OCI-LY1 (cell line): Measurements from ENCODE around the gene MTF1.

Experiments used
- EZH2 ChIP-seq: fragments of 200-600 bp; sonication (generic), shearing (Covaris generic); IDR thresholded peaks from 2 replicates; pipeline ENCODE4 v1.8.0; 2017; ENCODE audit warnings: borderline replicate concordance, mixed run types, mild to moderate bottlenecking, antibody characterized with exemption, low read length, moderate library complexity, mixed read lengths
- TF ChIP-seq, protein P1 (sequence below): fragments of 200-600 bp; sonication (generic), shearing (Covaris generic); IDR thresholded peaks from 2 replicates; pipeline ENCODE4 v1.5.1; 2017; ENCODE audit warnings: mild to moderate bottlenecking, antibody characterized with exemption, low read length, moderate library complexity, mixed read lengths

DNA sequence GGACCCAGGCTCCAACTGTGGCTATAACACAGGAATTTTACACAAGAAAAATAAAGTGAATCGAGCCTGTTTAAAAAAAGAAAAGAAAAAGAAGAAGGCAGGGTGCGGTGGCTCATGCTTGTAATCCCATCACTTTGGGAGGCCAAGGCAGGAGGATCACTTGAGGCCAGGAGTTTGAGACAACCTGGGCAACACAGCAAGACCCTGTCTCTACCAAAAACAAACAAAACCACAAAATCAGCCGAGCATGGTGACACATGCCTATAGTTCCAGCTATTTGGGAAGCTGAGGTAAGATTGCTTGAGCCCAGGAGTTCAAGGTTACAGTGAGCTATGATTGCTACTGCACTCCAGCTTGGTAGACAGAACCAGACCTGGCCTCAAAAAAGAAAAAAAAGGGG, 17.7 kb downstream of the MTF1 start:
- TF ChIP-seq, protein P1, sequence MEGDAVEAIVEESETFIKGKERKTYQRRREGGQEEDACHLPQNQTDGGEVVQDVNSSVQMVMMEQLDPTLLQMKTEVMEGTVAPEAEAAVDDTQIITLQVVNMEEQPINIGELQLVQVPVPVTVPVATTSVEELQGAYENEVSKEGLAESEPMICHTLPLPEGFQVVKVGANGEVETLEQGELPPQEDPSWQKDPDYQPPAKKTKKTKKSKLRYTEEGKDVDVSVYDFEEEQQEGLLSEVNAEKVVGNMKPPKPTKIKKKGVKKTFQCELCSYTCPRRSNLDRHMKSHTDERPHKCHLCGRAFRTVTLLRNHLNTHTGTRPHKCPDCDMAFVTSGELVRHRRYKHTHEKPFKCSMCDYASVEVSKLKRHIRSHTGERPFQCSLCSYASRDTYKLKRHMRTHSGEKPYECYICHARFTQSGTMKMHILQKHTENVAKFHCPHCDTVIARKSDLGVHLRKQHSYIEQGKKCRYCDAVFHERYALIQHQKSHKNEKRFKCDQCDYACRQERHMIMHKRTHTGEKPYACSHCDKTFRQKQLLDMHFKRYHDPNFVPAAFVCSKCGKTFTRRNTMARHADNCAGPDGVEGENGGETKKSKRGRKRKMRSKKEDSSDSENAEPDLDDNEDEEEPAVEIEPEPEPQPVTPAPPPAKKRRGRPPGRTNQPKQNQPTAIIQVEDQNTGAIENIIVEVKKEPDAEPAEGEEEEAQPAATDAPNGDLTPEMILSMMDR, result no peak
- no peak for TF ChIP-seq EZH2
